KMS-11 (cell line): Measurements from ENCODE around the gene CHMP1B.

ENCODE experiments used
- H2AFZ ChIP-seq: fragments of 200-600 bp; sonication (generic); 2 replicates; pipeline ENCODE4 v1.6.1; 2016; ENCODE audit warnings: antibody characterized with exemption, mixed run types, low read depth
- H3K27ac ChIP-seq: fragments of 200-600 bp; sonication (generic); 2 replicates; pipeline ENCODE4 v1.6.1; 2016; ENCODE audit warnings: mild to moderate bottlenecking, mixed run types
- H3K27me3 ChIP-seq: fragments of 200-600 bp; sonication (generic); 2 replicates; pipeline ENCODE4 v1.6.1; 2017; ENCODE audit warnings: mild to moderate bottlenecking, low read depth, mixed run types, moderate library complexity; ENCODE audit not compliant: insufficient read depth
- H3K36me3 ChIP-seq: fragments of 200-600 bp; sonication (generic); 2 replicates; pipeline ENCODE4 v1.6.1; 2017; ENCODE audit warnings: mild to moderate bottlenecking, mixed run types; ENCODE audit not compliant: insufficient read depth
- H3K4me1 ChIP-seq: fragments of 200-600 bp; sonication (generic); 2 replicates; pipeline ENCODE4 v1.6.1; 2016; ENCODE audit warnings: mild to moderate bottlenecking, low read depth, mixed run types; ENCODE audit not compliant: poor library complexity, severe bottlenecking
- H3K4me2 ChIP-seq: fragments of 200-600 bp; sonication (generic); 2 replicates; pipeline ENCODE4 v1.7.0; 2016; ENCODE audit warnings: mild to moderate bottlenecking, mixed run types
- H3K4me3 ChIP-seq: fragments of 200-600 bp; sonication (generic); IDR thresholded peaks from 2 replicates; pipeline ENCODE4 v1.6.1; 2017; ENCODE audit warnings: low read depth, low read length, mixed read lengths; ENCODE audit not compliant: insufficient read depth
- H3K79me2 ChIP-seq: fragments of 200-600 bp; sonication (generic); 2 replicates; pipeline ENCODE4 v1.6.1; 2016; ENCODE audit warnings: low read depth, mixed run types; ENCODE audit not compliant: insufficient read depth
- H3K9ac ChIP-seq: fragments of 200-600 bp; sonication (generic); 2 replicates; pipeline ENCODE4 v1.6.1; 2016; ENCODE audit warnings: mild to moderate bottlenecking, mixed run types
- H4K20me1 ChIP-seq: fragments of 200-600 bp; sonication (generic); 2 replicates; pipeline ENCODE4 v1.6.1; 2016; ENCODE audit warnings: mild to moderate bottlenecking, mixed run types; ENCODE audit not compliant: insufficient read depth
- CTCF ChIP-seq: fragments of 200-600 bp; sonication (generic); conservative IDR thresholded peaks from 2 replicates; pipeline ENCODE4 v1.6.1; 2017; ENCODE audit warnings: low read depth, mild to moderate bottlenecking, antibody characterized with exemption, low read length, moderate library complexity, mixed read lengths

The CHMP1B gene

GRCh38 chr18:11899063-11899462, 47.9 kb downstream of the CHMP1B start:
- no peak for TF ChIP-seq CTCF
- H3K79me2 ChIP-seq = no peaks in the 10 kb centered on the region
- H4K20me1 ChIP-seq = no peaks in the 10 kb centered on the region
- H3K9ac ChIP-seq = no peak overlapping the region
- H3K36me3 ChIP-seq = no peaks in the 10 kb centered on the region
- no peaks in the 10 kb centered on the region for H3K27me3 ChIP-seq
- no peak overlapping the region for H3K4me2 ChIP-seq
- no peak overlapping the region for H2AFZ ChIP-seq
- no peaks in the 10 kb centered on the region for H3K4me1 ChIP-seq
- H3K4me3 ChIP-seq = no peak overlapping the region
- no peak overlapping the region for H3K27ac ChIP-seq

DNA sequence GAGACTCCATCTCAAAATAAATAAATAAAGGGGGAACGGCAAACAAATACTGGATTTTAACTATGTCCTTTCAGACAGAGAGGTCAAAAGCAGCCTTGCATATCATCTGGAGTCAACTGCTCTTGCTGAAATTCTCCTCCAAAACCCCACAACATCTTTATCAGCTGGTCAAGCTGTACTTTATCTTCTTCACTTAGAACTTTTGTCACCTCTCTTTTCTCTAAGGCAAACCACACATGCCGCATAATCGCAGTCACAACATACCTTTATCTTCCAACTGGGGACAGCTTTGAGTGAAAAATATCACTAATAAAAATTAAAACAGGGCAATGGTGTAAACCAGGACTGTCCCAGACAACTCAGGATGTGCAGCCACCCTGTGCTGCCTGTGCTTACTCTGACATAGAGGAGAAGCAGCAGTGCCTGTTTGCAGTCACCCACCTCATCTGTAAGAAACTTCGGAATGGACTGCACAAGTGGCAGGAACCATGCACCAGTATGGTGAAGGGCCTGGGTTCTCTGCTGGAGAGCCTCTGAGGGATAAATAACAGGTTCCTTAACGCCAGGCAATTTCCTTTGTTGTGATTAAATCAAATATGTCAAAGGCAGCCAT, 50.7 kb downstream of the CHMP1B start:
- H3K4me1 ChIP-seq = no peaks in the 10 kb centered on the region
- no peak overlapping the region for H3K4me2 ChIP-seq
- no peak overlapping the region for H3K4me3 ChIP-seq
- H3K27ac ChIP-seq = no peak overlapping the region
- TF ChIP-seq CTCF = no peak
- no peaks in the 10 kb centered on the region for H3K79me2 ChIP-seq
- no peaks in the 10 kb centered on the region for H3K27me3 ChIP-seq
- H4K20me1 ChIP-seq = no peaks in the 10 kb centered on the region
- H3K9ac ChIP-seq = no peak overlapping the region
- H2AFZ ChIP-seq = no peak overlapping the region
- H3K36me3 ChIP-seq = no peaks in the 10 kb centered on the region

DNA sequence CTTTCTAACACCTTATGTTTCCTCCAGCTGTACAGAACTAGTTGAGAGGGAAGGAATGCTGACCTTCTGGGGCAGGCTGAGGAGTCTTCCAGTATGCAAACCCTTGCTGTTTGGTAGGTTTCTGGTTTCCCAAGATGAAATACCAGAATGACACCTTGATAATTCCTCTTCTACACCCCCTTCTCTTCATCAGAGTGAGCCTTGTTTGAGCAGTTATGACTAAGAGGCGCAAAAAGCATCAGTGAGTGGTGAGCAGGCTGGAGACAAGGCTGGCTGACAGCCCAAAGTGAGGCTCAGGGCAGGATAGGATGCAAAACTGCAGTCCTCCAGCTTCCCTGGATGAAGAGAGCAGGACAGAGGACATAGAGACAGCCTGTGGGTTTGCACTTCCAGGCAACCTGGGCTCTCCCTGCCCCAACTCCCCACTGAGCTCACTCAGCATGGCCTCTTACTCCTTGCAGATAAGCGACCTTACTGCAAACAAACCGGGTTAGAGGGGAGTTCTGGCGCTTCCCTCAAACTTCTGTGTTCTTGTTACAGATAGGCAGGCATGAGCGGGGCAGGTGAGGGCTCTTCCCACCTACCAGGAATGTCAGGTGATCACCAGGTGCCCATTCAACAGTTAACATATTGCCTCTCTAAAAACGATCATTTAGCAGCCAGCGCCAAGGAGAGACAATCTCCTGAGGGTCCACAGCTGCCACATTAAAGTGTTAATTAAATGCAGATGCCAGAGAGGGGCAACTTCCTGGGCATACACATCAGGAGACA, 51.5 kb downstream of the CHMP1B start:
- Histone ChIP-seq H3K27ac (no peak overlapping the region), H3K4me1 (no peaks in the 10 kb centered on the region), H4K20me1 (no peaks in the 10 kb centered on the region), H3K9ac (no peak overlapping the region), H3K27me3 (no peaks in the 10 kb centered on the region), H3K4me3 (no peak overlapping the region), H3K79me2 (no peaks in the 10 kb centered on the region), H3K4me2 (no peak overlapping the region), H3K36me3 (no peaks in the 10 kb centered on the region), H2AFZ (no peak overlapping the region)
- TF ChIP-seq CTCF = no peak
